ENCODE results near the gene ABCA4. TPM values are rescaled to one million over a fixed set of nuclear protein-coding genes. Genes with fewer than 3 reads are reported as not detected.
"Not testable (repeated sequence)": the region's sequence is repeated elsewhere in the genome, so short reads cannot be mapped to it uniquely, and the experiment has no call there.

ABCA4 gene
- total RNA-seq, 1 donor from 2014 or later, result 51.7 TPM

- H3K9me3 Mint-ChIP-seq (ENCODE audit: unreplicated experiment), result no peaks in the 10 kb centered on the region
- H3K4me3 Mint-ChIP-seq (ENCODE audit: unreplicated experiment), result no peak overlapping the region
- DNase-seq (ENCODE audit: low spot score), result no peak
- H3K27ac Mint-ChIP-seq (ENCODE audit: unreplicated experiment), result no peak overlapping the region
- peaks cover 12% of the 10 kb centered on the region for H3K27me3 Mint-ChIP-seq (ENCODE audit: unreplicated experiment)
- peaks cover 26% of the 10 kb centered on the region for H3K4me1 Mint-ChIP-seq (ENCODE audit: unreplicated experiment)
- H3K36me3 Mint-ChIP-seq (ENCODE audit: low read depth, unreplicated experiment), result peaks cover 36% of the 10 kb centered on the region
- TF ChIP-seq CTCF (IDR thresholded peaks at IDR 0.05; ENCODE audit: unreplicated experiment), result no peak
Observed at GRCh38 chr1:93991271-93991670, 129.7 kb downstream of the ABCA4 start.

- peak overlapping the region; percentile 64 for H3K4me3 Mint-ChIP-seq (ENCODE audit: unreplicated experiment)
- H3K4me1 Mint-ChIP-seq (ENCODE audit: unreplicated experiment), result peaks cover 26% of the 10 kb centered on the region
- not testable (repeated sequence) for DNase-seq (ENCODE audit: low spot score); H3K9me3 Mint-ChIP-seq (ENCODE audit: unreplicated experiment)
- peaks cover 36% of the 10 kb centered on the region for H3K36me3 Mint-ChIP-seq (ENCODE audit: low read depth, unreplicated experiment)
- peak overlapping the region; percentile 93 for H3K27ac Mint-ChIP-seq (ENCODE audit: unreplicated experiment)
- H3K27me3 Mint-ChIP-seq (ENCODE audit: unreplicated experiment), result peaks cover 12% of the 10 kb centered on the region
Observed at GRCh38 chr1:93990477-93990876, 130.5 kb downstream of the ABCA4 start.

- Mint-ChIP-seq H3K9me3 (ENCODE audit: unreplicated experiment) (no peaks in the 10 kb centered on the region), H3K36me3 (ENCODE audit: low read depth, unreplicated experiment) (peaks cover 34% of the 10 kb centered on the region), H3K4me3 (ENCODE audit: unreplicated experiment) (no peak overlapping the region), H3K27me3 (ENCODE audit: unreplicated experiment) (peaks cover 12% of the 10 kb centered on the region), H3K4me1 (ENCODE audit: unreplicated experiment) (peaks cover 26% of the 10 kb centered on the region), H3K27ac (ENCODE audit: unreplicated experiment) (peak overlapping the region; percentile 93)
- DNase-seq (ENCODE audit: low spot score), result no peak
- TF ChIP-seq CTCF (IDR thresholded peaks at IDR 0.05; ENCODE audit: unreplicated experiment), result no peak
Observed at GRCh38 chr1:93990010-93990409, 130.9 kb downstream of the ABCA4 start.

GRCh38 chr1:93989601-93990000, 131.3 kb downstream of the ABCA4 start:
- no peak overlapping the region for H3K4me3 Mint-ChIP-seq (ENCODE audit: unreplicated experiment)
- TF ChIP-seq CTCF (IDR thresholded peaks at IDR 0.05; ENCODE audit: unreplicated experiment), result no peak
- no peak overlapping the region for H3K27ac Mint-ChIP-seq (ENCODE audit: unreplicated experiment)
- H3K9me3 Mint-ChIP-seq (ENCODE audit: unreplicated experiment), result no peaks in the 10 kb centered on the region
- peaks cover 26% of the 10 kb centered on the region for H3K4me1 Mint-ChIP-seq (ENCODE audit: unreplicated experiment)
- no peak for DNase-seq (ENCODE audit: low spot score)
- peaks cover 30% of the 10 kb centered on the region for H3K36me3 Mint-ChIP-seq (ENCODE audit: low read depth, unreplicated experiment)
- H3K27me3 Mint-ChIP-seq (ENCODE audit: unreplicated experiment), result peaks cover 12% of the 10 kb centered on the region

- Mint-ChIP-seq H3K27ac (ENCODE audit: unreplicated experiment) (no peak overlapping the region), H3K4me3 (ENCODE audit: unreplicated experiment) (no peak overlapping the region), H3K27me3 (ENCODE audit: unreplicated experiment) (peaks cover 12% of the 10 kb centered on the region), H3K36me3 (ENCODE audit: low read depth, unreplicated experiment) (peaks cover 26% of the 10 kb centered on the region), H3K9me3 (ENCODE audit: unreplicated experiment) (no peaks in the 10 kb centered on the region), H3K4me1 (ENCODE audit: unreplicated experiment) (peaks cover 24% of the 10 kb centered on the region)
- no peak for DNase-seq (ENCODE audit: low spot score)
- TF ChIP-seq CTCF (IDR thresholded peaks at IDR 0.05; ENCODE audit: unreplicated experiment), result no peak
Observed at GRCh38 chr1:93988634-93989350, 132.2 kb downstream of the ABCA4 start.

Data from endothelial cell (in vitro differentiated cells).